DOHH2 (cell line): ENCODE measurements around the gene CLK2.

Experiments
- H3F3A ChIP-seq: fragments of 200-600 bp; sonication (generic), shearing (Covaris generic); 2 replicates; pipeline ENCODE4 v1.6.0; 2016; ENCODE audit warnings: antibody characterized with exemption, mild to moderate bottlenecking; ENCODE audit not compliant: control insufficient read depth, insufficient read depth
- H3K27ac ChIP-seq: fragments of 200-600 bp; sonication (generic); 2 replicates; pipeline ENCODE4 v1.5.1; 2014; ENCODE audit warnings: low read depth, mild to moderate bottlenecking, low read length, moderate library complexity
- H3K27me3 ChIP-seq: fragments of 200-600 bp; sonication (generic); 2 replicates; pipeline ENCODE4 v1.6.1; 2014; ENCODE audit warnings: mild to moderate bottlenecking, low read length, mixed read lengths; ENCODE audit not compliant: control insufficient read depth
- H3K36me3 ChIP-seq: fragments of 200-600 bp; sonication (generic); 2 replicates; pipeline ENCODE4 v1.6.1; 2014; ENCODE audit warnings: mild to moderate bottlenecking, low read length, moderate library complexity, mixed read lengths; ENCODE audit not compliant: control insufficient read depth
- H3K4me1 ChIP-seq: fragments of 200-600 bp; sonication (generic); 2 replicates; pipeline ENCODE4 v1.6.1; 2014; ENCODE audit warnings: mild to moderate bottlenecking, low read length, mixed read lengths; ENCODE audit not compliant: control insufficient read depth
- H3K4me2 ChIP-seq: fragments of 200-600 bp; sonication (generic); 2 replicates; pipeline ENCODE4 v1.6.0; 2014; ENCODE audit warnings: mild to moderate bottlenecking, low read length, moderate library complexity
- H3K4me3 ChIP-seq: fragments of 200-600 bp; sonication (generic); 2 replicates; pipeline ENCODE4 v1.5.1; 2014; ENCODE audit warnings: mild to moderate bottlenecking, low read length, mixed read lengths
- H3K79me2 ChIP-seq: fragments of 200-600 bp; sonication (generic); 2 replicates; pipeline ENCODE4 v1.6.1; 2014; ENCODE audit warnings: mild to moderate bottlenecking, low read length, mixed read lengths; ENCODE audit not compliant: control insufficient read depth
- H3K9me2 ChIP-seq: fragments of 200-600 bp; sonication (generic); replicated peaks from 2 replicates; pipeline ENCODE4 v1.6.1; 2014; ENCODE audit warnings: mild to moderate bottlenecking, low read length, mixed read lengths; ENCODE audit not compliant: control insufficient read depth
- H3K9me3 ChIP-seq: fragments of 200-600 bp; sonication (generic); 2 replicates; pipeline ENCODE4 v1.6.1; 2014; ENCODE audit warnings: antibody characterized with exemption, low read length, mixed read lengths; ENCODE audit not compliant: control insufficient read depth, insufficient read depth
- H4K20me1 ChIP-seq: fragments of 200-600 bp; sonication (generic); 2 replicates; pipeline ENCODE4 v1.6.0; 2014; ENCODE audit warnings: low read depth, mild to moderate bottlenecking, antibody characterized with exemption, low read length, moderate library complexity; ENCODE audit not compliant: control insufficient read depth, insufficient read depth
- EZH2phosphoT487 ChIP-seq: fragments of 200-600 bp; sonication (generic); IDR thresholded peaks from 2 replicates; pipeline ENCODE4 v1.6.1; 2017; ENCODE audit warnings: borderline replicate concordance, mild to moderate bottlenecking, antibody characterized with exemption, low read length, moderate library complexity, mixed read lengths
- TF ChIP-seq, protein P1 (sequence below): fragments of 200-600 bp; sonication (generic); IDR thresholded peaks from one replicate; pipeline ENCODE4 v1.5.1; 2014; ENCODE audit warnings: antibody characterized with exemption, mild to moderate bottlenecking, low read depth, low read length; ENCODE audit not compliant: poor library complexity, severe bottlenecking

The CLK2 gene

DNA sequence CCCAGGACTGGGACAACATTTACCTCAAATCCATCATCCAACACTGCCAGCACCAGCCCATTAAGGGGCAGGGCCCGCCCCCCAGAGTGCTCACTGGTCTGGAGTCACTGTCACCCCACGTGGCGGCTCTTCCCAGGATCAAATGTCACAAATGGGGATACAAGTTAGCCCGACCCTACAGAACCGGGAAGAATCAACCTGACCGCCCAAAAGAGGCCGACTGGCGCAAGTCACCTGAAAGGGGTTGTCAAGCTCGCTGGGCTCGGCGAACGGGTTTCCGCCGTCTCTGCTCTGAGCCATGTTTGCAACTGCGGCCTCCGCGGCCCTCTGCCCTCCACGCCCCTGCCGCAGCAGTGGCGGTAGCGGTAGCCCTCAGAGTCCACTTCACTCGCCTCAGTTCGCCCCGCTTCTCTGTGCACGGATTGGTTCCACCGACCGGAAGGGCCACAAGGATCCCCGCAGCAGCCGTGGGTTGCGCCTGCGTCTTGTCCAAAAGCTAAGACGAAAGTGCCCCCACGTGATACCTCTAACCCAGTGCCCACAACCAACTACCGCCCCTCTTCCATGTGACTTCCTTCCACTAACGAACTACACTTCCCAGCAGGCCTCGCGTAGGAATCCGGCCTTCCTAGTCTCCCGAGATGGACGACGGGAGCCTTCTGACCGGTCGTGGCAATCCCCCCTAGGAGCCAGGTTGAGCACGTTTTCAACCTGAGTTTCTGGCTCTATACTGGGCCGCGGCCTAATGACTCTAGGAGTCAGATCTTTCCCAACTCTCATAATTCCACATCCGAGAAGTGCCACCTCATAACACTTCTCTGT, 11.2 kb downstream of the CLK2 start, which contains the start of gene SCAMP3:
Gene SCAMP3 (minus strand): TSS at position 509 of the 822 bp plus-strand sequence. CDS start 209 bp downstream, at position 300.
- H3K9me2 ChIP-seq, result no peaks in the 10 kb centered on the region
- peaks cover 21% of the 10 kb centered on the region for H3K79me2 ChIP-seq
- peaks cover 72% of the 10 kb centered on the region for H3K36me3 ChIP-seq
- H3K4me2 ChIP-seq, result peak within 1 kb of the TSS; percentile 91
- peak within 1 kb of the TSS; percentile 34 for H3K27ac ChIP-seq
- no peaks in the 10 kb centered on the region for H3K9me3 ChIP-seq
- no peaks in the 10 kb centered on the region for H3K27me3 ChIP-seq
- H3F3A ChIP-seq, result peaks cover 37% of the 10 kb centered on the region
- peak within 1 kb of the TSS; percentile 84 for H3K4me3 ChIP-seq
- peaks cover 19% of the 10 kb centered on the region for H3K4me1 ChIP-seq
- TF ChIP-seq, protein P1, sequence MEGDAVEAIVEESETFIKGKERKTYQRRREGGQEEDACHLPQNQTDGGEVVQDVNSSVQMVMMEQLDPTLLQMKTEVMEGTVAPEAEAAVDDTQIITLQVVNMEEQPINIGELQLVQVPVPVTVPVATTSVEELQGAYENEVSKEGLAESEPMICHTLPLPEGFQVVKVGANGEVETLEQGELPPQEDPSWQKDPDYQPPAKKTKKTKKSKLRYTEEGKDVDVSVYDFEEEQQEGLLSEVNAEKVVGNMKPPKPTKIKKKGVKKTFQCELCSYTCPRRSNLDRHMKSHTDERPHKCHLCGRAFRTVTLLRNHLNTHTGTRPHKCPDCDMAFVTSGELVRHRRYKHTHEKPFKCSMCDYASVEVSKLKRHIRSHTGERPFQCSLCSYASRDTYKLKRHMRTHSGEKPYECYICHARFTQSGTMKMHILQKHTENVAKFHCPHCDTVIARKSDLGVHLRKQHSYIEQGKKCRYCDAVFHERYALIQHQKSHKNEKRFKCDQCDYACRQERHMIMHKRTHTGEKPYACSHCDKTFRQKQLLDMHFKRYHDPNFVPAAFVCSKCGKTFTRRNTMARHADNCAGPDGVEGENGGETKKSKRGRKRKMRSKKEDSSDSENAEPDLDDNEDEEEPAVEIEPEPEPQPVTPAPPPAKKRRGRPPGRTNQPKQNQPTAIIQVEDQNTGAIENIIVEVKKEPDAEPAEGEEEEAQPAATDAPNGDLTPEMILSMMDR, result no peak
- no peak for TF ChIP-seq EZH2phosphoT487
- no peaks in the 10 kb centered on the region for H4K20me1 ChIP-seq

DNA sequence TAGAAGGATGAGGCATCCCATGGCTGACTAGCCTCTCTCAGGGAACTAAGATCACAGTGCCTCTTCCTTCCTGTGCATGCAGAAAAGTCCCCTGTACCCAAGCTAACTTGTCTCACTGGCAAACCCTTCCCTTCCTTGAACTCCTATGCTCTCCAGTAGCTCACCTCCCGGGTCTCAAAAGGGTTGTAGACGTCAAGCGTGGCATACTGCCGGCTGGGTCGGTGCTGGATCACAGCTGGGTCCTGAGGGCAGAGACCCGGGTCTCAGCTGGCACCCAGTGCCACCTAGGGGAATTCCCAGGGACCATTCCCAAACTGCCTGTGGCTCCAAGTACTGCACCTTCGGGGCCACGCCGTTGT, 11.8 kb downstream of the CLK2 start:
- no peaks in the 10 kb centered on the region for H4K20me1 ChIP-seq
- H3K9me2 ChIP-seq, result no peaks in the 10 kb centered on the region
- peaks cover 19% of the 10 kb centered on the region for H3K4me1 ChIP-seq
- peak overlapping the region; percentile 25 for H3K27ac ChIP-seq
- H3K4me3 ChIP-seq, result peak overlapping the region; percentile 84
- H3K27me3 ChIP-seq, result no peaks in the 10 kb centered on the region
- TF ChIP-seq, protein P1, result peak; percentile 20
- TF ChIP-seq EZH2phosphoT487, result no peak
- peak overlapping the region; percentile 91 for H3K4me2 ChIP-seq
- H3F3A ChIP-seq, result peaks cover 39% of the 10 kb centered on the region
- peaks cover 69% of the 10 kb centered on the region for H3K36me3 ChIP-seq
- H3K79me2 ChIP-seq, result peaks cover 21% of the 10 kb centered on the region
- H3K9me3 ChIP-seq, result no peaks in the 10 kb centered on the region

DNA sequence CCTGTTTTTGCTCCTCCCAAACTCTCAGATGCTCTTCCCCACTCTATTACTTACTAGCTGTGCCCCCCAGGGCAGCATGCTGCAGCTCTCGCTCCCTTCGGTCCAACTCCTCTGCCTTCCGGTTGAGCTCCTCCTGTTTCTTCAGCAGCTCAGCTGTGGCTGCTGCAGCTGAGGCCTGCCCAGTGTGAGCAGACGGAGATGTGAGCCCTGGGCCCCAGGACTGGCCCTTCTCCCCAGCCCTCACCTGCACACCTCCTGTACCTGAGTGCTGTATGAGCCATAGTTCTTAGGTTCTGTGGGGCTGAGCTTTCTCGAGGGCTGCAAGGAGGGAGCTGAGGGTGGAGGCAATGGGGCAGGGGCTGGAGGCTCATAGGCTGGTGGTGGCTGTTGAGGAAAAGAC, 13.0 kb downstream of the CLK2 start:
- TF ChIP-seq, protein P1, result no peak
- TF ChIP-seq EZH2phosphoT487, result no peak
- Histone ChIP-seq H3K4me2 (peak overlapping the region; percentile 91; the same call in 1 of the 2 replicates), H3K36me3 (peaks cover 67% of the 10 kb centered on the region)

More for the DNA sequence above, 13.0 kb downstream of the CLK2 start:
- Histone ChIP-seq H4K20me1 (no peaks in the 10 kb centered on the region), H3K4me1 (peaks cover 27% of the 10 kb centered on the region), H3K79me2 (peaks cover 21% of the 10 kb centered on the region), H3F3A (peaks cover 28% of the 10 kb centered on the region), H3K9me2 (no peaks in the 10 kb centered on the region), H3K9me3 (no peaks in the 10 kb centered on the region), H3K27ac (no peak overlapping the region), H3K27me3 (no peaks in the 10 kb centered on the region), H3K4me3 (no peak overlapping the region)
